Stimulated activated CD4-positive, alpha-beta T cell treated with anti-CD3 and anti-CD28 coated beads, Interleukin-2, amount 100 ng/mL, for 48 hours (primary cell): ENCODE data around the gene IL1R2.
A peak's percentile ranks its signal among the peaks of the same experiment; 100 is the strongest.
"Not testable (repeated sequence)": the region's sequence is repeated elsewhere in the genome, so short reads cannot be mapped to it uniquely, and the experiment has no call there.

ENCODE experiments used
- DNase-seq, 2 donors: peaks; one replicate each; pipeline ENCODE4 v3.0.0-alpha.2; 2020

Gene IL1R2

DNA sequence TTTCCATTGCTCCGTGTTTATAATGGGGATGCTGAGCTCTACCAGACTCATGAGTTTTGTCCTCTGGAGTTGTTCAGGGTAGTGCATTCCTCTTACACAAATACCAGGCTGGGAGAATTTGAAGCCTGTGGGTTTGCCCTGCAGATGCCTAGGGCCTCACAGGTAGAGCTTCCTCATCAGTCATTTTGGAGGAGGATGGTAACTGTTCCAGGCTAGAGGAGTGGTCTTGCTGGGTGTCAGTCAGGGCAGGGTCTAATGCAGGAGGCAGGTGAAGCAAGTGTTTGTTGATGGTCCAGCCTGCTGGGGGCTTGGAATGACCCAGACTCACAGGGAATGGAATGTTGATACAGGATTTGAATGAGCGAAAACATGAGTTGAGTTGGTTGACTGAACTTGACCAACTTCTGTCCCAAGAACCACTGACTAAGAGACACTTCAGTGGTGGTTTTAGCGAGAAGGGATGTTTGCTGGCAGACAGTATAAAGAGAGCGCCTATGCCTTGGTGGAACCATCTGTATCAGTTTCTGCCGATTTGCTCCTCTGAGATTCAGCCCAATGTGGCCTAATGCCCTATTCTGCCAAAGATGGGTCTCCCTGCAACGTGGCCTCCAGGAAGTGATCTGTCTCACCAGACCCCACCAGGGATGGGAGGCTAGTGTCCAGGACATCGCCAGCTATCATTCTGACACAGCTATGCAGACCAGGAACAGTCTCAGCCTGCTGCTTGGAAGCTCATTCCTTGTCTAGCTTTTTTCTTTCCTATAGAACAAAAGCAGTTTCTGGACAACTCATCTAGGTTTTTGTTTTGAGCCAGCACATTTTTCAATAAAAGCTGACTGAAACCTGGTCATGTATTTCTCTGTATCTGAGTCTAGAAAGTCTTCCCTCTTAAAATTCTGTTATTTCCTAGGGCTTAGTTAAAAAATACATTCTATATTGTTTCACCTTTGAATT, 9.3 kb downstream of the IL1R2 start:
- DNase-seq, result peak in 1 of 2 donors; percentile 29

DNA sequence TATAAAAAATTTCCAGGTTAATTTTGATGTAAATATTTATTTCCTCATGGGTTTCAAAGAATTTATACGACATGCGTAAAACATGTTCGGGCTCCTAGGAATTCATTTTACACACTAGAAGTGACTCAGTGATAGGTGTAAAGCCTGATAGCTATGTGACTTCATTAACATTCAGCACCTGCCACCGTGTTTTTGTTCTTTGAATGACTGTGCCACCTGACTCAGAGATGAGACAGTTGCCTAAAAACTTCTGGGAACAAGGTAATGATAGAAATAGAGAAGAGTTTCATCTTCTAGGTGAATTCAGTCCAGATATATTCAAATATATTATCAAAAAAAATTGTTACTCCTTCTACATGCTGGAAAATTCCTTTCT, 10.0 kb downstream of the IL1R2 start:
- DNase-seq, result peak; percentile 31 to 37

DNA sequence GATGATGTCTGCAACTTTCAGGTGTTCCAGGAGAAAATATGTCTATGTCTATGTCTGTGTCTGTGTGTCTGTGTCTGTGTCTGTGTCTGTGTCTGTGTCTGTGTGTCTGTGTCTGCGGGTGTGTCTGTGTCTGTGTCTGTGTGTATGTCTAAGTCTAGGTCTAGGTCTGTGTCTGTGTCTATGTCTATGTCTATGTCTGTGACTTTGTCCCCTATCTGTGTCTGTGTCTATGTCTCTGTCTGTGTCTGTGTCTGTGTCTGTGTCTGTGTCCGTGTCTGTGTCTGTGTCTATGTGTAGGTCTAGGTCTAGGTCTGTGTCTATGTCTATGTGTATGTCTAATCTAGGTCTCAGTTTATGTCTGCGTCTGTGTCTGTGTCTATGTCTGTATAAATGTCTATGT, 10.5 kb downstream of the IL1R2 start:
- DNase-seq, result no peak

- DNase-seq, result not testable (repeated sequence)
Measured at GRCh38 chr2:102002909-102003308, 11.1 kb downstream of the IL1R2 start.

DNA sequence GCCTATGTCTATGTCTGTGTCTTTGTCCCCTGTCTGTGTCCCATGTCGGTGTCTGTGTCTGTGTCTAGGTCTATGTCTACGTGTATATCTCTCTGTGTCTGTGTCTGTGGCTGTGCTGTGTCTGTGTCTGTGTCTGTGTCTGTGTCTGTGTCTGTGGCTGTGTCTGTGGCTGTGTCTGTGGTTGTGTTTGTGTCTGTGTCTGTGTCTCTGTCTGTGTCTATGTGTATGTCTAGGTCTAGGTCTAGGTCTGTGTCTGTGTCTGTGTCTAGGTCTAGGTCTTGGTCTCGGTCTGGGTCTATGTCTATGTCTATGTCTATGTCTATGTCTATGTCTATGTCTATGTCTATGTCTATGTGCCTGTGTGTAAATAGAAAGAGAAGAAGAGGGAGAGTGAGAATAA, 11.9 kb downstream of the IL1R2 start:
- DNase-seq, result no peak

DNA sequence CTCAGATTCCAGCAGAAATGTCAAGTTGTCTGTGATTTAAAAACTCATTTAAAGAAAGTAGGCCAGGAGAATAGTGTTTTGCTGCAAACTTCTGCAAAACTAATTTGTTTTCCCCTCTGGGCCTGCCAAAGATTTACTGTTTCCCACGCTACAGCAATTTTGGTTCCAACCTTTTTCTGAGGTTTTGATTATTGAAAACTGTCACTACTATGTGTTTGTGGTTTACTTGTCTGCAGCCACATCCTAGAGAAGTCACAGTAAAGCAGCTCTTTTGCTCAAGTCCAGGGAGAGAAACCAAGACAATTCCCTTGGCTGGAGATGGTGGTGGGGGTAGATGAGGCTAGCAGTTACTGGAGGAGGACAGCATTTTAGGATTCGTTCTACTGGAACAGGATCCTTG, 12.8 kb downstream of the IL1R2 start:
- no peak for DNase-seq

GRCh38 chr2:102005449-102005848, 13.7 kb downstream of the IL1R2 start:
- DNase-seq, result no peak

DNA sequence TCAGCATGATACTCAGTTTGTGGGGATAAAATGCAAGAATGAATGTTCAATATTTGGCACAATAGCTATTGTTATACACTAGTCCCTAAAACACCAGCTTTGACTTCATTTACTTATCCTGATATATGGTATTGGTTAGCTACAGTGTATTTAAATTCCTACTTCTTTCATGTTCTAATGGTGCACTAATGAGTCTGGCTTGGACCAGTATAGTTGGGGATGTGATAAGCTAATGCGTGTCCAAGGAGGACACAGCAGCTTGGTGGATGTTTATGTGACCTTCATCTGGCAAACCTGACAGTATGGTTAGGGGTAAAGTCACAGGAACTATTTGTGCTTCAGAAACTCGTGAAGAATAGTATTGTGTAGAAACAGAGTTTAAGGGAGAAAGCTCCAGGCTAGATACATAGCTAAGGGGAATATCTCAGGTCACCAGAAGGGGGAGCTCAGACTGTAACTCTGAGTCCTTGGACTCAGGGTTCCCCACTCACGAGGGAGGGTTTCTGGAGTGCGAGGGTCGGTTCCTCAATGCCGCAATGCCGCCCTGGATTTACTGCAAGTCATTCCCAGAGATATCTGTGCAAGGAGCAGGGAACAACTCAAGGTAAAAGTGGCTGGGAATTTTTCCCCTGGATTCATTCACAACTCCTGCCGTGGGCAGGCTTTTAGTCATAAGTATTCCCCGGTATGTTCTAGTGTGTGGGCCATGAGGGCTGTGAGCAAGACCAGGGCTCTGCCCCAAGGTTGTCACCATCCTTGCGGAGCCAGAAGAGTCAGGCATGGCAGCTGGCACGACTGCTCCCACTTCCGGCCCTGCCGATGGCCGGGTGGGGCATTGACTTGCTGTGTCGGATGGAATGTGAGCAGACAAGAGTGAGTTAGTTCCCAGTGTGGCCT, 14.5 kb downstream of the IL1R2 start:
- peak; percentile 30 to 48 for DNase-seq

DNA sequence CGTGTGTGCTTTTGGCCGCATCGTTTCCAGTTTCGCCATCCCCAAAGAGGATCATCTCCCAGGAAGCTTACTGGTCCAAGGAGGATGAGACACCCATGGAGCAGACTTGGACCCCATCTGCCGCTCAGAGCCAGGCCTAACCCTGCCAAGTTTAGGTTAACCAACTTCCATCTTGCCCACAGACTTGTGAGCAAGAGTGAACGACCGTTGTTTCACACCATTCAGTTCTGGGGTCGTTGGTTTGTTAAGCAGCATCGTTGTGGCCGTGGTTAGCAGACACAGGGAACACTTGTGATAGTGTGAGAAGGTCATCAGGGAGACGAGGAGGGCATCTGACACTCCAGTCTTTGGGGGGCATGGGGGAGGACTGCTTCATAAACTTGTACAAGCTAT, 15.1 kb downstream of the IL1R2 start:
- no peak for DNase-seq

DNA sequence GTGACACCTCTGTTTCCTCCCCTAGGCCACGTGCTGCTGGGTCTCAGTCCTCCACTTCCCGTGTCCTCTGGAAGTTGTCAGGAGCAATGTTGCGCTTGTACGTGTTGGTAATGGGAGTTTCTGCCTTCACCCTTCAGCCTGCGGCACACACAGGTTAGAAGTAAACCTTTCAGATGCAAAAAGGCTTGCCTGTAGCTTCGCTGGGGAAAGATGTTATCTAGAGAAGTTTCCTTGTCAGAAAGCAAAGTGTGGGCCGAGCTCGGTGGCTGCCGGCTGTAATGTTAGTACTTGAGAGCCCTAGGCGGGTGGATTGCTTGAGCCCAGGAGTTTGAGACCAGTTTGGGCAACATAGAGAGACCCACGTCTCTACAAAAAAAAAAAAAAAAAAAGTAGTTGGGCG, 16.7 kb downstream of the IL1R2 start:
- no peak for DNase-seq

DNA sequence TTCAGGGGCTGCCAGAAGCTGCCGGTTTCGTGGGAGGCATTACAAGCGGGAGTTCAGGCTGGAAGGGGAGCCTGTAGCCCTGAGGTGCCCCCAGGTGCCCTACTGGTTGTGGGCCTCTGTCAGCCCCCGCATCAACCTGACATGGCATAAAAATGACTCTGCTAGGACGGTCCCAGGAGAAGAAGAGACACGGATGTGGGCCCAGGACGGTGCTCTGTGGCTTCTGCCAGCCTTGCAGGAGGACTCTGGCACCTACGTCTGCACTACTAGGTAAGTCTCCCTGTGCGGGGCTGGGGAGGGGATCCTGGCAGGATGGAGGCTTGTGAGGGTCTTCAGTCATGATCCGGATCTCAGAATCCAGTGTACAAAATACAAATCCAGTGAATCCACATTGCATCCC, 17.8 kb downstream of the IL1R2 start:
- no peak for DNase-seq

DNA sequence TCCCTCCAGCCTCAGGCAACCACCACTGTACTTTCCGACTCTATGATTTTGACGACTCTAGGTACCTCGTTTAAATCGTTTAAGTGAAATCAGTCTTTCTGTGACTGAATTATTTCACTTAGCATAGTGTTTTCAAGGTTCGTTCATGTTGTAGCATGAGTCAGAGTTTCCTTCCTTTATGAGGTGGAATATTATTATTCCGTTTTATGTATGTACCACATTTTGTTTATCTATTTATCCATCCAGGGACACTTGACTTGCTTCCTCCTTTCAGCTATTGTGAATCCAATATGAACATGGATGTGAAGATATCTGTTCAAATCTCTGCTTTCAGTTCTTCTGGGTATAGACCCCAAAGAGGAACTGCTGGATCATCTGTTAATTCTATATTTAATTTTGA, 19.1 kb downstream of the IL1R2 start:
- no peak for DNase-seq

DNA sequence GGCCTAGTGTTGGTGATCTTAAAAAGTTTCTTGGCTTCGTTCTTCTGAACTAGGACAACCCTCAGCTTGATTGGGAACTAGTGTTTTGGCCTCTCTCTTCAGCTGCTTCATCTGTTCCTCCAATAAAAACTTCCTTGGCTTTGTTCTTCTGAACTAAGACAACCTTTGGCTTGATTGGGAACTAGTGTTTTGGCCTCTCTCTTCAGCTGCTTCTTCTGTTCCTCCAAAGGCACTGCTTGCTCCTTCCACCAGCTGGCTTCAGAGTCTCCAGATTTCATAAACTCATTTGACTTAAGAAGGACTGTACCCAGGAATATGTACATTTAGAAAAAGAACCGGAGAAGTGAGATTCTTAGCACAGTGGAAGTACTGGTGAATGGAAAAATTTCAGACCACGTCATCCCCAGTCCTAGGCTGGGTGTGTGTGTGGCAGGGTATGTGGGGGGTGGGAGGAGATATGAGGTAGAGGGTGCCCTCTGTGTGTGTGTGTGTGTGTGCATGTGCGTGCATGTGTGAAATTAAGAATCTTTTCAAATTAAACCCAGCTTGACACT, 20.4 kb downstream of the IL1R2 start:
- no peak for DNase-seq

DNA sequence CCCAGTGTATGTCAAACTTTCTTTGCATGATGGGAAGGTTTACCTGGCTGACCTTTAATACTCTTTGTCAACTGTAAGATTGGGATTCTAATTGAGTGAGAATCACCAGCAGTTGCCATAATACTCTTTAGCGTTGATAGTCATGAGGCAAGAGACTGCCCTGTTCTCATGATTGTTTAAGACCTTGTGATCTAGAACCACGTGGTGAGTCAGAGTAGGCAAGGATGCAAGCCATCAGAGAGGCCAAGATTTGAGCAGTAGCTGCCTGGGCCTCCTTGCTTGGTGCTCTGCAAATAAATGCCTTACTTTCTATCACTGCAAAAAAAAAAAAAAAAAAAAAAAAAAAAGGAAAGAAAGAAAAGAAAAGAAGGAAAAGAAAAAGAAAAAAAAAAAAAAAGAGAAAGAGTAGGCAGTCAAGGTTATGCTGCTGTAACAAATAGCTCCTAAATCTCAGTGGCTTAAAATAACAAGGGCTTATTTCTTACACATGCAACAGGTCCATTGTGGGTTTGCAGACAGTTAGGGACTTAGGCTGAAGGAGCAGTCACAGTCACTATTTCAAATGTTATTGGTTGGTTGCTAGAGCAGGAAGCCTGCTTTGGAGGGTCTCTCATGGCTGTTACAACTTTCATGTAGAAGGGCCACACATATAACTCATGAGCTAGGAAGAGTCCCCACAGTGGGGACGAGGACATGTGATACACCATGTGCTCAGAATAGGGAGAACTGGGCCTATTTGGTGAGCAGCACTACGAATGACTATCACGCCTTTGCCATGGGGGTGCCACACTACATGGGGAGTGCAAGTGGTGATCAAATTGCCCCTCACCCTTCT, 21.7 kb downstream of the IL1R2 start:
- DNase-seq, result no peak

- DNase-seq, result no peak
Measured at GRCh38 chr2:102014041-102014345, 22.2 kb downstream of the IL1R2 start.

DNA sequence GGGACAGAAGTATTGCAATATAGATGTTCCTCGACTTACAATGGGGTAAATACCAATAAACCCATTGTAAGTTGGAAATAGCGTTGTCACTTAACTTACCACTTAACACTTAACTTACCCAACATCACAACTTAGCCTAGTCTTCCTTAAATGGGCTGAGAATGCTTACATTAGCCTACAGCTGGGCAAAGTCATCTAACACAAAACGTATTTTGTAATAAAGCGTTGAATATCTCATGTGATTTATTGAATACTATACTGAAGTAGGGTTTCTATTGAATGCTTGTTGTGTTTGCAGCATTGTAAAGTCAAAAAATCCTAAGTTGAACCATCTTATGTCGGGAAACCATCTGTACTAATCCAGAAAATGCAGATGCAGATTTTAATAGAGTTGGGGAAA, 23.6 kb downstream of the IL1R2 start:
- no peak for DNase-seq

- no peak for DNase-seq
Measured at GRCh38 chr2:102016399-102016955, 24.7 kb downstream of the IL1R2 start.

DNA sequence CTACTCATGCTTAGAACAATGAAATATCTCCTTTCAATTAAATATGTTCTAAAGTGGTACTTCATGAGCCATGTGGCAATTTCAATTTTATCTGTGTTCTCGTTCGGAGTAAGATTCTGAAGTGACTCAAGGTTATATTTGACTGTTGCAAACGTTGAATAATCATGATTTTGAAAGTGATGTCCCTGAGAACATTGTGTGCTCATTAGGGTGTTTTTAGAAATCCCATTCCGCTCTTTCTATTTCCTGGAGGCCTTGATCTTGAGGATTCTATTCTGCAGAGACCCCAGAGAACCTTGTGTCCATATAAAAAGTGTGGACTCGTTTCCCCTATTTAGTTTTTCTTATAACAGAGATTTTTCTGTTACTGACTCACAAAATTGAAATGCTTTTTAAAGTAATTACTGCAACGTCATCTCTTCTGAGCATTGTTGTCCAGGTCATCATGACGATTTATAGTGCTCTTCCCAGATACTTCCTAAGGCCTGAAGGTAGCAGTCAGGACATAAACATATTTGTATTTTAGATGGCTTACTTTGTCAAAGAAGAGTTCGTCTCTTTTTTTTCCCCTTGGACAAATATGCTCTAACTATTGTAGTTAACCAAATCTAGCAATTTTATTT, 27.2 kb downstream of the IL1R2 start:
- no peak for DNase-seq

DNA sequence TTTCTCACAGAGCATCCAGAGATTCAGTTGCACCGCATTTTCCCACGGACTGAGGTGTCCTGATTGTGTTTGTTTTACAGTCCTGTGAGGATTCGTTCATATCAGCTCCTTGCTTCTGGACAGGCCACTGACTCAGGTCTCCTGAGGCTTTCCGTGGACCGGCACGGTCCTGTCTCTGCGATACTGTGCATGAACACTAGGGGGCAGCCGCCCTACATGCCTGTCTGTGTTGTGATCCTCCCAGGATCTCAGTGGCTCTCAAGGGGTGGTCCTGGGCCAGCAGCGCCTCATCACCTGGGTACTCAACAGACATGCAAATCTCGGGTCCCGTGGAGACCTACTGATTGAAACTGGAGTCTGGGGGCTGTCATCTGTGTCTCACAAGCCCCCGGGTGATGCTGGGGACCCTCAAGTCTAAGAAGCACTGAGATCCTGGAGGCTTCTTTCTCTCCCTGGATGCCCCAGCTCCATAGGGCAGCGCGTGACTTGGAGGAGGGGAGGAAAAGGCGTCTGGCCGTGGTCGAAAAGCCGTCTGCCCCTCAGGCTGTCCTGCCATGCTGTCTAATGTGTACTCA, 28.9 kb downstream of the IL1R2 start:
- DNase-seq, result peak; percentile 90 to 91

DNA sequence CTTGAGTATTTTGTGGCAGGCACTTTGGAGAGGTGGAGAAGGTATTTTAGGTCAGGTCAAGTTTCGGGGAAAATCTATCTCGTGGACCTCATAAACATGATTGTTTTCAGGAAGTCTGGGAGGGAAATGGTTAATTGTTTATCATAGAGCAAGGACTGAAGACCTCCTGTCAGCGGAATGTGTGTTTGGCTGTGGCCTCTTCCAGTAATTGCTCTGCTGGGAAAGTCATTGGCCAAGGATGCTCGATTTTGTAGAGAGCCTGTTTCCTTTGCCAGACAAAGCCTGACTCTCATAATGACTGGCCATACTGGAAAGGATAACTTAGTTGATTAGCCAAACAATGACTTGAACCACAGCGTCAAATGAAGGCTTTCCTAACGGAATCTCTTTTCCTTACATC, 30.0 kb downstream of the IL1R2 start:
- no peak for DNase-seq

DNA sequence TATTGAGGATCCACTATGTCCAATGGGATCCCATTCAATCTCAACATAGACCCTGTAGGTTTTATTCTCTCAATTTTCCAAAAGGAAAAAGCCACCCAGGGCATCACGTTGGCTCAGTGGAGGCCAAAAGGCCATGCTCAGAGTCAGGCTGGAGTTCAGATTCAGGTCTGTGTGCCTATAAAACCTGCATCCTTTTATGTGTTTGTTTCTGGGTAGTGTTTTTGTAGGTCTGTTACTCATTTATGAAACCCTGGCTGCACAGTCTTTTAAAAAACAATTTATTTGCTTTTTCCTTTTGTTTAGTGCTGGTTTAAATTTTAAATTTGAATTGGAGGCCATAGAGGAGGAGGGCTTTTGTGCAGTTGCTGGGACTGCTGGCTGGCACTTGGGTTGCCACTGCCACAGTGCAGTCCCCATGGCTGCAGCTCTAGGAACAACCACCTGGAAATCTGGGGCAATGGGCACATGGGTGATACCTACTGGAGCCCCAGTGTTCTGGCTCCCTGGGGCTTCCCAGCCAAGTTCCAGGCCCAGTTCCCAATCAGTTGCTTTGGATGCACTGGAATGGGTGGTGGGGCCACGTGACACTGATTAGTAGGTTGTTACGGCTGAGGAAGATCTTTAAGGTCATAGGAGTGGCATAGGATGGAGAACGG, 31.3 kb downstream of the IL1R2 start:
- no peak for DNase-seq
